Uterus (tissue), 2 donors: ENCODE measurements around the gene NTRK3.

Source experiments
- POLR2A ChIP-seq, 2 donors: fragments of 450-650 bp; IDR thresholded peaks; one replicate each; pipeline ENCODE4 v1.6.1; 2016; ENCODE audit warnings: antibody characterized with exemption in 2 of 2, mild to moderate bottlenecking in 1 of 2, moderate library complexity in 1 of 2
- TF ChIP-seq, protein P1 (sequence below), 4 experiments: fragments of 200-600 bp in 2 of 4; fragments of 450-650 bp in 2 of 4; sonication (generic) in 2 of 4; IDR thresholded peaks; one replicate each; pipeline ENCODE4 v1.5.1; 2016 to 2019; ENCODE audit warnings: antibody characterized with exemption in 4 of 4, mild to moderate bottlenecking in 2 of 4, moderate library complexity in 1 of 4

DNA sequence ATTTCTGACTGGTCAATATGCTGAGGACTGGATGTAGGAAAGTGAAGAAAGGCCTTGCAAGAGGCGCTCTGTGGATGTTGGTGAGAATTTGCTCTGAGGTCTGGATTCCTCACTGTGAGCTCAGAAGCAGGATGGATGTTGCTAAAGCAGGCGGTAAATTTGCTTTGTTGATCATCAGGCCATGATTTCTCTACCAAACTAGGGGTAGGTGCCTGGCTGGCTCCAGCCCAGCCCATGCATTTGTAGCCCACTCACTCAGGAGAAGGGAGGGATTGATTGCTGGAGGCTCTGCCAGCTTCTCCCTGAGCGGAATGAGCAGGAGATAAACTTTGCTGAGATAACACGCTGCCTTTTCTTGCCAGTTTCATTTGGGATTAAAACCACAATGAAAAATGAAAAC lies 44.3 kb upstream of the NTRK3 start:
- TF ChIP-seq, protein P1, sequence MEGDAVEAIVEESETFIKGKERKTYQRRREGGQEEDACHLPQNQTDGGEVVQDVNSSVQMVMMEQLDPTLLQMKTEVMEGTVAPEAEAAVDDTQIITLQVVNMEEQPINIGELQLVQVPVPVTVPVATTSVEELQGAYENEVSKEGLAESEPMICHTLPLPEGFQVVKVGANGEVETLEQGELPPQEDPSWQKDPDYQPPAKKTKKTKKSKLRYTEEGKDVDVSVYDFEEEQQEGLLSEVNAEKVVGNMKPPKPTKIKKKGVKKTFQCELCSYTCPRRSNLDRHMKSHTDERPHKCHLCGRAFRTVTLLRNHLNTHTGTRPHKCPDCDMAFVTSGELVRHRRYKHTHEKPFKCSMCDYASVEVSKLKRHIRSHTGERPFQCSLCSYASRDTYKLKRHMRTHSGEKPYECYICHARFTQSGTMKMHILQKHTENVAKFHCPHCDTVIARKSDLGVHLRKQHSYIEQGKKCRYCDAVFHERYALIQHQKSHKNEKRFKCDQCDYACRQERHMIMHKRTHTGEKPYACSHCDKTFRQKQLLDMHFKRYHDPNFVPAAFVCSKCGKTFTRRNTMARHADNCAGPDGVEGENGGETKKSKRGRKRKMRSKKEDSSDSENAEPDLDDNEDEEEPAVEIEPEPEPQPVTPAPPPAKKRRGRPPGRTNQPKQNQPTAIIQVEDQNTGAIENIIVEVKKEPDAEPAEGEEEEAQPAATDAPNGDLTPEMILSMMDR (IDR thresholded peaks at IDR 0.05): no peak
- TF ChIP-seq POLR2A (IDR thresholded peaks at IDR 0.05): no peak
